Pulmonary artery endothelial cell (primary cell): Measurements from ENCODE around the gene PLA2G3. TPM values are rescaled to one million over a fixed set of nuclear protein-coding genes. Genes with fewer than 3 reads are reported as not detected.
"Not testable (repeated sequence)": the region's sequence is repeated elsewhere in the genome, so short reads cannot be mapped to it uniquely, and the experiment has no call there.

Experiments used
- DNase-seq: peaks from one replicate; pipeline ENCODE4 v3.0.0-alpha.2; 2011; ENCODE audit warnings: low read depth, low spot score
- total RNA-seq: library from RNA; depleted of rRNA; stranded (reverse); fragments of >200 nt; gene quantifications from 2 replicates; pipeline ENCODE4 v1.2.3, GENCODE V29; 2014

PLA2G3 gene
- 0.07 and 0.26 TPM in 2 replicates for total RNA-seq

GRCh38 chr22:31139866-31140716 is at the start of gene PLA2G3:
TSS of gene PLA2G3 (minus strand) at chr22:31140508. CDS start at chr22:31140354, 154 bp downstream.
- DNase-seq: no peak

GRCh38 chr22:31187627-31188026 is 47.3 kb upstream of the PLA2G3 start:
- no peak for DNase-seq

- no peak for DNase-seq
Observed at GRCh38 chr22:31185056-31185455, 44.7 kb upstream of the PLA2G3 start.

GRCh38 chr22:31184015-31184414 is 43.7 kb upstream of the PLA2G3 start:
- DNase-seq: no peak

- DNase-seq: no peak
Observed at GRCh38 chr22:31179345-31179744, 39.0 kb upstream of the PLA2G3 start.

- DNase-seq: no peak
Observed at GRCh38 chr22:31178859-31179258, 38.6 kb upstream of the PLA2G3 start.

- no peak for DNase-seq
Observed at GRCh38 chr22:31177420-31178162, 37.3 kb upstream of the PLA2G3 start.

- no peak for DNase-seq
Observed at GRCh38 chr22:31176923-31177322, 36.6 kb upstream of the PLA2G3 start.

- DNase-seq: no peak
Observed at GRCh38 chr22:31173386-31174145, 33.3 kb upstream of the PLA2G3 start.

GRCh38 chr22:31171734-31172133 is 31.4 kb upstream of the PLA2G3 start:
- not testable (repeated sequence) for DNase-seq

GRCh38 chr22:31170971-31171370 is 30.7 kb upstream of the PLA2G3 start:
- no peak for DNase-seq

- no peak for DNase-seq
Observed at GRCh38 chr22:31162015-31162765, 21.9 kb upstream of the PLA2G3 start.

GRCh38 chr22:31161386-31161785 is 21.1 kb upstream of the PLA2G3 start:
- no peak for DNase-seq

- no peak for DNase-seq
Observed at GRCh38 chr22:31160328-31160978, 20.1 kb upstream of the PLA2G3 start.

- DNase-seq: peak; percentile 26
Observed at GRCh38 chr22:31155422-31155821, 15.1 kb upstream of the PLA2G3 start.

- DNase-seq: no peak
Observed at GRCh38 chr22:31154975-31155374, 14.7 kb upstream of the PLA2G3 start.

GRCh38 chr22:31153357-31153756 is 13.0 kb upstream of the PLA2G3 start:
- DNase-seq: no peak

- DNase-seq: no peak
Observed at GRCh38 chr22:31151872-31152271, 11.6 kb upstream of the PLA2G3 start.

GRCh38 chr22:31150615-31151014 is 10.3 kb upstream of the PLA2G3 start:
- DNase-seq: no peak

- DNase-seq: peak; percentile 72
Observed at GRCh38 chr22:31148953-31149627, 8.8 kb upstream of the PLA2G3 start.
